HFFc6 (cell line): ENCODE results near the gene BRI3. TPM values are rescaled to one million over a fixed set of nuclear protein-coding genes. Genes with fewer than 3 reads are reported as not detected.

Source experiments
- DNase-seq: peaks from one replicate; pipeline ENCODE4 v3.0.0-alpha.2; 2018
- H3K27ac Mint-ChIP-seq: 2 replicates; pipeline ENCODE4 v1.8.0; 2020; ENCODE audit warnings: mild to moderate bottlenecking, mixed read lengths
- H3K27me3 Mint-ChIP-seq: 2 replicates; pipeline ENCODE4 v1.8.0; 2021; ENCODE audit warnings: mild to moderate bottlenecking, moderate library complexity, mixed read lengths; ENCODE audit not compliant: insufficient read depth
- H3K36me3 Mint-ChIP-seq: 2 replicates; pipeline ENCODE4 v1.8.0; 2021; ENCODE audit warnings: low read depth, mixed read lengths
- H3K4me1 Mint-ChIP-seq: 2 replicates; pipeline ENCODE4 v1.8.0; 2020; ENCODE audit warnings: low read depth, mixed read lengths
- H3K4me3 Mint-ChIP-seq: 2 replicates; pipeline ENCODE4 v1.8.0; 2020; ENCODE audit warnings: mild to moderate bottlenecking, moderate library complexity, mixed read lengths
- H3K9me3 Mint-ChIP-seq: 2 replicates; pipeline ENCODE4 v1.8.0; 2020; ENCODE audit warnings: mild to moderate bottlenecking, mixed read lengths
- total RNA-seq, 6 experiments: library from RNA; stranded (reverse); fragmentation: NEBNext Ultra II Directional; extraction: Animal tissue kit (Norgen Biotek cat#: 25700); gene quantifications; 2 replicates in 1 of 6; 3 replicates in 5 of 6; pipeline ENCODE4 v1.2.3, GENCODE V29; 2021
- TF ChIP-seq, protein P1 (sequence below): fragments of 200-600 bp; sonication (generic); IDR thresholded peaks from 2 replicates; pipeline ENCODE4 v1.5.0; 2021; ENCODE audit warnings: antibody characterized with exemption, mild to moderate bottlenecking

The BRI3 gene
- total RNA-seq, 6 experiments from 2014 or later, result 288 to 304 (median 295) TPM

GRCh38 chr7:98265841-98266271, 15.6 kb upstream of the BRI3 start:
- Mint-ChIP-seq H3K4me3 (peak overlapping the region; percentile 25), H3K4me1 (peaks cover 11% of the 10 kb centered on the region), H3K9me3 (no peaks in the 10 kb centered on the region), H3K27ac (peak overlapping the region; percentile 76), H3K36me3 (peaks cover 13% of the 10 kb centered on the region; the same call in 1 of the 2 replicates), H3K27me3 (peaks cover 2% of the 10 kb centered on the region)
- TF ChIP-seq, protein P1, sequence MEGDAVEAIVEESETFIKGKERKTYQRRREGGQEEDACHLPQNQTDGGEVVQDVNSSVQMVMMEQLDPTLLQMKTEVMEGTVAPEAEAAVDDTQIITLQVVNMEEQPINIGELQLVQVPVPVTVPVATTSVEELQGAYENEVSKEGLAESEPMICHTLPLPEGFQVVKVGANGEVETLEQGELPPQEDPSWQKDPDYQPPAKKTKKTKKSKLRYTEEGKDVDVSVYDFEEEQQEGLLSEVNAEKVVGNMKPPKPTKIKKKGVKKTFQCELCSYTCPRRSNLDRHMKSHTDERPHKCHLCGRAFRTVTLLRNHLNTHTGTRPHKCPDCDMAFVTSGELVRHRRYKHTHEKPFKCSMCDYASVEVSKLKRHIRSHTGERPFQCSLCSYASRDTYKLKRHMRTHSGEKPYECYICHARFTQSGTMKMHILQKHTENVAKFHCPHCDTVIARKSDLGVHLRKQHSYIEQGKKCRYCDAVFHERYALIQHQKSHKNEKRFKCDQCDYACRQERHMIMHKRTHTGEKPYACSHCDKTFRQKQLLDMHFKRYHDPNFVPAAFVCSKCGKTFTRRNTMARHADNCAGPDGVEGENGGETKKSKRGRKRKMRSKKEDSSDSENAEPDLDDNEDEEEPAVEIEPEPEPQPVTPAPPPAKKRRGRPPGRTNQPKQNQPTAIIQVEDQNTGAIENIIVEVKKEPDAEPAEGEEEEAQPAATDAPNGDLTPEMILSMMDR, result no peak
- peak; percentile 57 for DNase-seq

GRCh38 chr7:98266840-98267239, 14.6 kb upstream of the BRI3 start:
- Mint-ChIP-seq H3K4me3 (no peak overlapping the region), H3K4me1 (peaks cover 11% of the 10 kb centered on the region), H3K27ac (no peak overlapping the region; the same call in 1 of the 2 replicates), H3K36me3 (peaks cover 6% of the 10 kb centered on the region; the same call in 1 of the 2 replicates), H3K9me3 (no peaks in the 10 kb centered on the region), H3K27me3 (peaks cover 3% of the 10 kb centered on the region)
- DNase-seq, result peak; percentile 19
- TF ChIP-seq, protein P1, result peak; percentile 71

GRCh38 chr7:98267303-98267702, 14.2 kb upstream of the BRI3 start:
- TF ChIP-seq, protein P1, result no peak
- H3K27ac Mint-ChIP-seq, result no peak overlapping the region
- H3K9me3 Mint-ChIP-seq, result no peaks in the 10 kb centered on the region
- H3K27me3 Mint-ChIP-seq, result peaks cover 3% of the 10 kb centered on the region
- H3K4me3 Mint-ChIP-seq, result no peak overlapping the region
- no peak for DNase-seq
- H3K4me1 Mint-ChIP-seq, result peaks cover 11% of the 10 kb centered on the region
- H3K36me3 Mint-ChIP-seq, result peaks cover 1% of the 10 kb centered on the region; the same call in 1 of the 2 replicates

- peaks cover 23% of the 10 kb centered on the region for H3K4me1 Mint-ChIP-seq
- H3K4me3 Mint-ChIP-seq, result no peak overlapping the region
- DNase-seq, result peak; percentile 9
- TF ChIP-seq, protein P1, result no peak
- no peak overlapping the region for H3K27ac Mint-ChIP-seq
- no peaks in the 10 kb centered on the region for H3K36me3 Mint-ChIP-seq
- H3K9me3 Mint-ChIP-seq, result no peaks in the 10 kb centered on the region
- no peaks in the 10 kb centered on the region for H3K27me3 Mint-ChIP-seq
These were observed 5.2 kb upstream of the BRI3 start for GRCh38 chr7:98276241-98276761.

DNA sequence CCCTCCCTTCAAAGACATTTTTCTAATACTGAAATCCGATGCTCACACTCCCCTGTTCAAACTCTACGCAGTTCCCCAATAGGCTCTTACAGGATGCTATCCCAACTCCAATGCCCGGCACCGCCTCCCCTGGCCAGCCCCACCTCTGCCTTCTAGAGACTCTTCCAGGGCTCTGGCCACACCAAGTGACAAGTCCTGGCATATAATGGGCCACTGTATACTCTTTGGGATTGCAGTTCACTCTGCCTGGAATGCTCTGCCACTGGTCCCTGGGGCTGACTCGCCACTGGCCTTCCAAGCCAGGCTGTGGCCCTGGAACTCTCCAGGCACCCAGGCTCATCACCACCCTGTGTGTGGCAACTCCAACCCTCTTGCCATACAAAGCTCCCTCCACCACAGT, 3.1 kb upstream of the BRI3 start:
- H3K4me1 Mint-ChIP-seq, result peaks cover 33% of the 10 kb centered on the region
- TF ChIP-seq, protein P1, result no peak
- DNase-seq, result no peak
- H3K27me3 Mint-ChIP-seq, result peaks cover 7% of the 10 kb centered on the region
- no peaks in the 10 kb centered on the region for H3K9me3 Mint-ChIP-seq
- no peak overlapping the region for H3K27ac Mint-ChIP-seq
- peaks cover 13% of the 10 kb centered on the region for H3K36me3 Mint-ChIP-seq
- no peak overlapping the region for H3K4me3 Mint-ChIP-seq
